Keratinocyte (primary cell): Measurements from ENCODE around the gene LMTK2. TPM values are rescaled to one million over a fixed set of nuclear protein-coding genes. Genes with fewer than 3 reads are reported as not detected.

Source experiments
- DNase-seq: peaks from one replicate; pipeline ENCODE4 v3.0.0-alpha.2; 2011; ENCODE audit warnings: low read depth, missing footprints, low spot score
- FAIRE-seq: peaks from 2 replicates; lab custom pipeline; 2011; peaks lifted over from hg19 to GRCh38; lab: Jason Lieb, UNC
- H2AFZ ChIP-seq: 2 replicates; pipeline ENCODE4 v1.6.0; 2012; ENCODE audit warnings: low read length, control low read depth, inconsistent platforms; ENCODE audit not compliant: control insufficient read depth
- H3K27ac ChIP-seq: 2 replicates; pipeline ENCODE4 v1.5.1; 2011; ENCODE audit warnings: low read length; ENCODE audit not compliant: control insufficient read depth, insufficient read depth
- H3K27me3 ChIP-seq: 3 replicates; pipeline ENCODE4 v1.6.0; 2011; ENCODE audit warnings: low read length; ENCODE audit not compliant: control insufficient read depth, insufficient read depth; ENCODE audit errors: extremely low read depth
- H3K36me3 ChIP-seq, 2 experiments: 2 replicates in 1 of 2; 3 replicates in 1 of 2; pipeline ENCODE4 v1.5.1; 2011; ENCODE audit warnings: low read length in 2 of 2, mild to moderate bottlenecking in 1 of 2; ENCODE audit not compliant: control insufficient read depth in 2 of 2, insufficient read depth in 2 of 2; ENCODE audit errors: extremely low read depth in 1 of 2
- H3K4me1 ChIP-seq: 3 replicates; pipeline ENCODE4 v1.5.1; 2011; ENCODE audit warnings: low read length; ENCODE audit not compliant: control insufficient read depth, insufficient read depth; ENCODE audit errors: extremely low read depth
- H3K4me2 ChIP-seq: 3 replicates; pipeline ENCODE4 v1.6.0; 2011; ENCODE audit warnings: low read depth, low read length; ENCODE audit not compliant: control insufficient read depth, insufficient read depth; ENCODE audit errors: extremely low read depth
- H3K4me3 ChIP-seq, 3 experiments: fragments of 200-600 bp in 1 of 3; sonication (generic) in 1 of 3; 2 replicates in 2 of 3; 3 replicates in 1 of 3; pipeline ENCODE4 v1.5.1; 2011 to 2016; ENCODE audit warnings: low read length in 3 of 3, mild to moderate bottlenecking in 3 of 3, control low read depth in 2 of 3, inconsistent platforms in 1 of 3, low read depth in 1 of 3, mixed read lengths in 1 of 3, mixed run types in 1 of 3, moderate library complexity in 1 of 3; ENCODE audit not compliant: control insufficient read depth in 2 of 3, insufficient read depth in 2 of 3; ENCODE audit errors: extremely low read depth in 1 of 3
- H3K79me2 ChIP-seq: 2 replicates; pipeline ENCODE4 v1.6.0; 2012; ENCODE audit warnings: low read length; ENCODE audit not compliant: control insufficient read depth, insufficient read depth
- H3K9ac ChIP-seq: 3 replicates; pipeline ENCODE4 v1.6.0; 2011; ENCODE audit warnings: low read length; ENCODE audit not compliant: control insufficient read depth, insufficient read depth; ENCODE audit errors: extremely low read depth
- H3K9me1 ChIP-seq: 3 replicates; pipeline ENCODE4 v1.6.0; 2011; ENCODE audit warnings: low read length; ENCODE audit not compliant: control insufficient read depth, insufficient read depth; ENCODE audit errors: extremely low read depth
- H3K9me3 ChIP-seq: 2 replicates; pipeline ENCODE4 v1.5.1; 2012; ENCODE audit warnings: low read depth, low read length; ENCODE audit not compliant: control insufficient read depth
- H4K20me1 ChIP-seq: 3 replicates; pipeline ENCODE4 v1.6.0; 2011; ENCODE audit warnings: low read length; ENCODE audit not compliant: control insufficient read depth, insufficient read depth; ENCODE audit errors: extremely low read depth
- EZH2 ChIP-seq: IDR thresholded peaks from one replicate; pipeline ENCODE4 v1.6.1; 2012; ENCODE audit warnings: inconsistent platforms, mild to moderate bottlenecking, low read length, moderate library complexity
- dilution Hi-C: fragments of 300-500 bp; cut with MboI; formaldehyde crosslinking; loops from one replicate; pipeline ENCODE4 v1.7.0; 2020; ENCODE audit warnings: low sequenced_read_pairs; ENCODE audit not compliant: extremely low pct_ligation_motif_present
- polyA plus RNA-seq, 5 experiments: library from polyadenylated mRNA; depleted of rRNA in 3 of 5; stranded (reverse) in 3 of 5; stranded (forward) in 1 of 5; unstranded in 1 of 5; fragments of >200 nt; gene quantifications; 1 replicate in 1 of 5; 2 replicates in 3 of 5; 3 replicates in 1 of 5; pipeline versions ENCODE4 v1.2.1 to v1.2.3, GENCODE V29; 2011 to 2012; ENCODE audit warnings: missing spikeins in 2 of 5, low read depth in 1 of 5, low replicate concordance in 1 of 5
- TF ChIP-seq, protein P1 (sequence below), 3 experiments: IDR thresholded peaks in 1 of 3; conservative IDR thresholded peaks in 1 of 3; optimal IDR thresholded peaks in 1 of 3; 2 replicates in 2 of 3; 3 replicates in 1 of 3; pipeline versions ENCODE3 to v1.5.1; 2011; ENCODE audit warnings: low read length in 3 of 3, mild to moderate bottlenecking in 3 of 3, moderate library complexity in 2 of 3, control low read depth in 1 of 3, inconsistent platforms in 1 of 3; ENCODE audit not compliant: insufficient read depth in 2 of 3; ENCODE audit errors: extremely low read depth in 1 of 3

The LMTK2 gene
- polyA plus RNA-seq, 1 donor (not counting 4 experiments of a cell fraction or from before 2014, with no cell fraction given), result 6.6 TPM

- no peaks in the 10 kb centered on the region for H3K9me3 ChIP-seq
- DNase-seq (no peak), FAIRE-seq (no peak)
- dilution Hi-C loops, result no loop called here
- H3K4me3 ChIP-seq, result no peak overlapping the region
- no peak overlapping the region for H3K9ac ChIP-seq
- H3K4me2 ChIP-seq, result no peak overlapping the region
- peaks cover 9 to 10% of the 10 kb centered on the region in 2 experiments for H3K36me3 ChIP-seq
- no peaks in the 10 kb centered on the region for H3K9me1 ChIP-seq
- H3K79me2 ChIP-seq, result peaks cover 9% of the 10 kb centered on the region
- no peak for TF ChIP-seq EZH2
- TF ChIP-seq, protein P1, sequence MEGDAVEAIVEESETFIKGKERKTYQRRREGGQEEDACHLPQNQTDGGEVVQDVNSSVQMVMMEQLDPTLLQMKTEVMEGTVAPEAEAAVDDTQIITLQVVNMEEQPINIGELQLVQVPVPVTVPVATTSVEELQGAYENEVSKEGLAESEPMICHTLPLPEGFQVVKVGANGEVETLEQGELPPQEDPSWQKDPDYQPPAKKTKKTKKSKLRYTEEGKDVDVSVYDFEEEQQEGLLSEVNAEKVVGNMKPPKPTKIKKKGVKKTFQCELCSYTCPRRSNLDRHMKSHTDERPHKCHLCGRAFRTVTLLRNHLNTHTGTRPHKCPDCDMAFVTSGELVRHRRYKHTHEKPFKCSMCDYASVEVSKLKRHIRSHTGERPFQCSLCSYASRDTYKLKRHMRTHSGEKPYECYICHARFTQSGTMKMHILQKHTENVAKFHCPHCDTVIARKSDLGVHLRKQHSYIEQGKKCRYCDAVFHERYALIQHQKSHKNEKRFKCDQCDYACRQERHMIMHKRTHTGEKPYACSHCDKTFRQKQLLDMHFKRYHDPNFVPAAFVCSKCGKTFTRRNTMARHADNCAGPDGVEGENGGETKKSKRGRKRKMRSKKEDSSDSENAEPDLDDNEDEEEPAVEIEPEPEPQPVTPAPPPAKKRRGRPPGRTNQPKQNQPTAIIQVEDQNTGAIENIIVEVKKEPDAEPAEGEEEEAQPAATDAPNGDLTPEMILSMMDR (optimal IDR thresholded peaks at IDR 0.05 in 1 of 3, IDR thresholded peaks at IDR 0.05 in 1 of 3, conservative IDR thresholded peaks at IDR 0.05 in 1 of 3; ENCODE audit: extremely low read depth in 1 of 3, insufficient read depth in 2 of 3, low read length in 3 of 3), result no peak
- no peak overlapping the region for H2AFZ ChIP-seq
- no peak overlapping the region for H3K27ac ChIP-seq
- no peaks in the 10 kb centered on the region for H3K27me3 ChIP-seq
- H4K20me1 ChIP-seq, result no peaks in the 10 kb centered on the region
- H3K4me1 ChIP-seq, result no peaks in the 10 kb centered on the region
Observed at GRCh38 chr7:98148607-98149006, 41.9 kb downstream of the LMTK2 start.

GRCh38 chr7:98149116-98149692 lies 42.5 kb downstream of the LMTK2 start:
- dilution Hi-C loops, result no loop called here
- no peak for DNase-seq
- H3K36me3 ChIP-seq, result peaks cover 9 to 10% of the 10 kb centered on the region in 2 experiments

More at GRCh38 chr7:98149116-98149692, 42.5 kb downstream of the LMTK2 start:
- TF ChIP-seq, protein P1 (optimal IDR thresholded peaks at IDR 0.05 in 1 of 3, IDR thresholded peaks at IDR 0.05 in 1 of 3, conservative IDR thresholded peaks at IDR 0.05 in 1 of 3; ENCODE audit: extremely low read depth in 1 of 3, insufficient read depth in 2 of 3, low read length in 3 of 3), result no peak
- no peak for TF ChIP-seq EZH2
- no peak overlapping the region for H3K9ac ChIP-seq
- H3K4me2 ChIP-seq, result no peak overlapping the region
- H3K27ac ChIP-seq, result no peak overlapping the region
- no peaks in the 10 kb centered on the region for H4K20me1 ChIP-seq
- FAIRE-seq, result no peak
- no peaks in the 10 kb centered on the region for H3K9me1 ChIP-seq
- H2AFZ ChIP-seq, result no peak overlapping the region
- no peaks in the 10 kb centered on the region for H3K27me3 ChIP-seq
- peaks cover 9% of the 10 kb centered on the region for H3K79me2 ChIP-seq
- no peaks in the 10 kb centered on the region for H3K4me1 ChIP-seq
- H3K4me3 ChIP-seq, result no peak overlapping the region
- H3K9me3 ChIP-seq, result no peaks in the 10 kb centered on the region
